ENCODE data around the gene COA5. TPM values are rescaled to one million over a fixed set of nuclear protein-coding genes. Genes with fewer than 3 reads are reported as not detected.

The COA5 gene
- total and polyA plus RNA-seq, 2 experiments from 2014 or later: 33.3 to 113 TPM

GRCh38 chr2:98550165-98550564 is 58.1 kb downstream of the COA5 start:
- Histone ChIP-seq H3K4me2 (no peak overlapping the region), H3K79me2 (replicated peaks; ENCODE audit: insufficient read depth) (no peaks in the 10 kb centered on the region), H3K4me3 (no peak overlapping the region), H4K20me1 (replicated peaks; ENCODE audit: insufficient read depth) (peaks cover 6% of the 10 kb centered on the region; the same call in 1 of the 2 replicates), H3K36me3 (ENCODE audit: insufficient read depth) (no peaks in the 10 kb centered on the region; the same call in 1 of the 2 replicates), H3K27me3 (ENCODE audit: insufficient read depth) (no peaks in the 10 kb centered on the region), H3K27ac (ENCODE audit: low read depth) (no peak overlapping the region), H3F3A (replicated peaks; ENCODE audit: low read depth) (no peaks in the 10 kb centered on the region), H2AFZ (no peak overlapping the region), H3K9me2 (ENCODE audit: insufficient read depth) (no peaks in the 10 kb centered on the region), H3K4me1 (ENCODE audit: insufficient read depth) (no peaks in the 10 kb centered on the region)
- peaks cover 9% of the 10 kb centered on the region for H3K27me3 Mint-ChIP-seq (ENCODE audit: insufficient read depth, low read depth, poor library complexity)
- no peak overlapping the region for H3K27ac Mint-ChIP-seq
- H3K9me3 Mint-ChIP-seq: no peaks in the 10 kb centered on the region
- ATAC-seq (no peak), DNase-seq (ENCODE audit: low spot score) (no peak)
- H3K4me3 Mint-ChIP-seq: no peak overlapping the region
- TF ChIP-seq EZH2 (IDR thresholded peaks at IDR 0.05; ENCODE audit: low read depth, unreplicated experiment) (no peak), POLR2AphosphoS5 (IDR thresholded peaks at IDR 0.05; ENCODE audit: low read depth) (no peak), EZH2phosphoT487 (IDR thresholded peaks at IDR 0.05; ENCODE audit: unreplicated experiment) (no peak), JUNB (IDR thresholded peaks at IDR 0.05; ENCODE audit: unreplicated experiment) (no peak), CREB1 (CRISPR knock-in tag; IDR thresholded peaks at IDR 0.05; ENCODE audit: low read depth) (no peak), ZNF331 (CRISPR knock-in tag; IDR thresholded peaks at IDR 0.05; ENCODE audit: low read depth) (no peak), ZNF462 (CRISPR knock-in tag; IDR thresholded peaks at IDR 0.05) (no peak)
- no peaks in the 10 kb centered on the region for H3K4me1 Mint-ChIP-seq
- peaks cover 42% of the 10 kb centered on the region for H3K36me3 Mint-ChIP-seq (ENCODE audit: low read depth)

Other genes with a start within 250 kb of the COA5 start
- gene INPP4A, start 163.7 kb downstream of the COA5 start, total RNA-seq (2014; rRNA removed; shearing (Covaris generic)): 36.9 and 42.3 TPM in 2 replicates
- gene INPP4A, start 163.7 kb downstream of the COA5 start, polyA plus RNA-seq (2016; fragmentation: Nextera tagmentation; extraction: Ambion mirVana): 6.5 and 8.5 TPM in 2 replicates
- gene UNC50, start 77 bp upstream of the COA5 start, total RNA-seq (2014; rRNA removed; shearing (Covaris generic)): 38.7 and 44.4 TPM in 2 replicates
- 49.4 and 49.8 TPM in 2 replicates for gene UNC50, start 77 bp upstream of the COA5 start, polyA plus RNA-seq (2016; fragmentation: Nextera tagmentation; extraction: Ambion mirVana)
- 4.7 and 5.6 TPM in 2 replicates for gene MGAT4A, start 122.6 kb upstream of the COA5 start, total RNA-seq (2014; rRNA removed; shearing (Covaris generic))
- gene MGAT4A, start 122.6 kb upstream of the COA5 start, polyA plus RNA-seq (2016; fragmentation: Nextera tagmentation; extraction: Ambion mirVana): 2.9 and 4.4 TPM in 2 replicates